Keratinocyte (primary cell): ENCODE data around the gene DAPK1. TPM values are rescaled to one million over a fixed set of nuclear protein-coding genes. Genes with fewer than 3 reads are reported as not detected.

ENCODE experiments used
- DNase-seq: peaks from one replicate; pipeline ENCODE4 v3.0.0-alpha.2; 2011; ENCODE audit warnings: low read depth, missing footprints, low spot score
- FAIRE-seq: peaks from 2 replicates; lab custom pipeline; 2011; peaks lifted over from hg19 to GRCh38; lab: Jason Lieb, UNC
- H2AFZ ChIP-seq: 2 replicates; pipeline ENCODE4 v1.6.0; 2012; ENCODE audit warnings: low read length, control low read depth, inconsistent platforms; ENCODE audit not compliant: control insufficient read depth
- H3K27ac ChIP-seq: 2 replicates; pipeline ENCODE4 v1.5.1; 2011; ENCODE audit warnings: low read length; ENCODE audit not compliant: control insufficient read depth, insufficient read depth
- H3K27me3 ChIP-seq: 3 replicates; pipeline ENCODE4 v1.6.0; 2011; ENCODE audit warnings: low read length; ENCODE audit not compliant: control insufficient read depth, insufficient read depth; ENCODE audit errors: extremely low read depth
- H3K36me3 ChIP-seq, 2 experiments: 2 replicates in 1 of 2; 3 replicates in 1 of 2; pipeline ENCODE4 v1.5.1; 2011; ENCODE audit warnings: low read length in 2 of 2, mild to moderate bottlenecking in 1 of 2; ENCODE audit not compliant: control insufficient read depth in 2 of 2, insufficient read depth in 2 of 2; ENCODE audit errors: extremely low read depth in 1 of 2
- H3K4me1 ChIP-seq: 3 replicates; pipeline ENCODE4 v1.5.1; 2011; ENCODE audit warnings: low read length; ENCODE audit not compliant: control insufficient read depth, insufficient read depth; ENCODE audit errors: extremely low read depth
- H3K4me2 ChIP-seq: 3 replicates; pipeline ENCODE4 v1.6.0; 2011; ENCODE audit warnings: low read depth, low read length; ENCODE audit not compliant: control insufficient read depth, insufficient read depth; ENCODE audit errors: extremely low read depth
- H3K4me3 ChIP-seq, 3 experiments: fragments of 200-600 bp in 1 of 3; sonication (generic) in 1 of 3; 2 replicates in 2 of 3; 3 replicates in 1 of 3; pipeline ENCODE4 v1.5.1; 2011 to 2016; ENCODE audit warnings: low read length in 3 of 3, mild to moderate bottlenecking in 3 of 3, control low read depth in 2 of 3, inconsistent platforms in 1 of 3, low read depth in 1 of 3, mixed read lengths in 1 of 3, mixed run types in 1 of 3, moderate library complexity in 1 of 3; ENCODE audit not compliant: control insufficient read depth in 2 of 3, insufficient read depth in 2 of 3; ENCODE audit errors: extremely low read depth in 1 of 3
- H3K79me2 ChIP-seq: 2 replicates; pipeline ENCODE4 v1.6.0; 2012; ENCODE audit warnings: low read length; ENCODE audit not compliant: control insufficient read depth, insufficient read depth
- H3K9ac ChIP-seq: 3 replicates; pipeline ENCODE4 v1.6.0; 2011; ENCODE audit warnings: low read length; ENCODE audit not compliant: control insufficient read depth, insufficient read depth; ENCODE audit errors: extremely low read depth
- H3K9me1 ChIP-seq: 3 replicates; pipeline ENCODE4 v1.6.0; 2011; ENCODE audit warnings: low read length; ENCODE audit not compliant: control insufficient read depth, insufficient read depth; ENCODE audit errors: extremely low read depth
- H3K9me3 ChIP-seq: 2 replicates; pipeline ENCODE4 v1.5.1; 2012; ENCODE audit warnings: low read depth, low read length; ENCODE audit not compliant: control insufficient read depth
- H4K20me1 ChIP-seq: 3 replicates; pipeline ENCODE4 v1.6.0; 2011; ENCODE audit warnings: low read length; ENCODE audit not compliant: control insufficient read depth, insufficient read depth; ENCODE audit errors: extremely low read depth
- CTCF ChIP-seq, 3 experiments: IDR thresholded peaks in 1 of 3; conservative IDR thresholded peaks in 1 of 3; optimal IDR thresholded peaks in 1 of 3; 2 replicates in 2 of 3; 3 replicates in 1 of 3; pipeline versions ENCODE3 to v1.5.1; 2011; ENCODE audit warnings: low read length in 3 of 3, mild to moderate bottlenecking in 3 of 3, moderate library complexity in 2 of 3, control low read depth in 1 of 3, inconsistent platforms in 1 of 3; ENCODE audit not compliant: insufficient read depth in 2 of 3; ENCODE audit errors: extremely low read depth in 1 of 3
- EZH2 ChIP-seq: IDR thresholded peaks from one replicate; pipeline ENCODE4 v1.6.1; 2012; ENCODE audit warnings: inconsistent platforms, mild to moderate bottlenecking, low read length, moderate library complexity
- dilution Hi-C: fragments of 300-500 bp; cut with MboI; formaldehyde crosslinking; loops from one replicate; pipeline ENCODE4 v1.7.0; 2020; ENCODE audit warnings: low sequenced_read_pairs; ENCODE audit not compliant: extremely low pct_ligation_motif_present
- polyA plus RNA-seq, 5 experiments: library from polyadenylated mRNA; depleted of rRNA in 3 of 5; stranded (reverse) in 3 of 5; stranded (forward) in 1 of 5; unstranded in 1 of 5; fragments of >200 nt; gene quantifications; 1 replicate in 1 of 5; 2 replicates in 3 of 5; 3 replicates in 1 of 5; pipeline versions ENCODE4 v1.2.1 to v1.2.3, GENCODE V29; 2011 to 2012; ENCODE audit warnings: missing spikeins in 2 of 5, low read depth in 1 of 5, low replicate concordance in 1 of 5

DAPK1 gene
- polyA plus RNA-seq, 1 donor (not counting 4 experiments of a cell fraction or from before 2014, with no cell fraction given) = 2.8 TPM

- Histone ChIP-seq H3K9ac (no peak overlapping the region), H4K20me1 (no peaks in the 10 kb centered on the region), H2AFZ (no peak overlapping the region), H3K27me3 (peaks cover 7% of the 10 kb centered on the region), H3K4me3 (no peak overlapping the region), H3K9me1 (no peaks in the 10 kb centered on the region), H3K9me3 (no peaks in the 10 kb centered on the region), H3K79me2 (no peaks in the 10 kb centered on the region), H3K4me1 (no peaks in the 10 kb centered on the region), H3K36me3 (no peaks in the 10 kb centered on the region), H3K4me2 (no peak overlapping the region), H3K27ac (no peak overlapping the region)
- no peak for DNase-seq
- dilution Hi-C loops = no loop called here
- no peak for TF ChIP-seq EZH2
- TF ChIP-seq CTCF (optimal IDR thresholded peaks at IDR 0.05 in 1 of 3, IDR thresholded peaks at IDR 0.05 in 1 of 3, conservative IDR thresholded peaks at IDR 0.05 in 1 of 3; ENCODE audit: extremely low read depth in 1 of 3, insufficient read depth in 2 of 3, low read length in 3 of 3) = no peak
- no peak for FAIRE-seq
Measured at GRCh38 chr9:87594194-87594593, 96.5 kb downstream of the DAPK1 start.

GRCh38 chr9:87594662-87595061 lies 97.0 kb downstream of the DAPK1 start:
- DNase-seq (no peak), FAIRE-seq (no peak)
- Histone ChIP-seq H3K4me2 (no peak overlapping the region), H3K9me3 (no peaks in the 10 kb centered on the region), H3K27me3 (peaks cover 7% of the 10 kb centered on the region), H3K36me3 (no peaks in the 10 kb centered on the region), H3K9ac (no peak overlapping the region), H2AFZ (no peak overlapping the region), H3K4me1 (no peaks in the 10 kb centered on the region), H3K27ac (no peak overlapping the region), H4K20me1 (no peaks in the 10 kb centered on the region), H3K79me2 (no peaks in the 10 kb centered on the region), H3K9me1 (no peaks in the 10 kb centered on the region), H3K4me3 (no peak overlapping the region)
- TF ChIP-seq CTCF (optimal IDR thresholded peaks at IDR 0.05 in 1 of 3, IDR thresholded peaks at IDR 0.05 in 1 of 3, conservative IDR thresholded peaks at IDR 0.05 in 1 of 3; ENCODE audit: extremely low read depth in 1 of 3, insufficient read depth in 2 of 3, low read length in 3 of 3) (no peak), EZH2 (no peak)
- dilution Hi-C loops = no loop called here
